NCI-H774 (cell line): ENCODE measurements around the gene ATP8B2.
"Not testable (repeated sequence)": the region's sequence is repeated elsewhere in the genome, so short reads cannot be mapped to it uniquely, and the experiment has no call there.

Experiments
- DNase-seq: peaks from one replicate; lab custom pipeline; 2025; lab: John Stamatoyannopoulos, UW

The ATP8B2 gene

GRCh38 chr1:154346276-154346917 lies 21.1 kb downstream of the ATP8B2 start:
- no peak for DNase-seq

GRCh38 chr1:154347961-154348360 lies 22.6 kb downstream of the ATP8B2 start:
- DNase-seq: no peak

DNA sequence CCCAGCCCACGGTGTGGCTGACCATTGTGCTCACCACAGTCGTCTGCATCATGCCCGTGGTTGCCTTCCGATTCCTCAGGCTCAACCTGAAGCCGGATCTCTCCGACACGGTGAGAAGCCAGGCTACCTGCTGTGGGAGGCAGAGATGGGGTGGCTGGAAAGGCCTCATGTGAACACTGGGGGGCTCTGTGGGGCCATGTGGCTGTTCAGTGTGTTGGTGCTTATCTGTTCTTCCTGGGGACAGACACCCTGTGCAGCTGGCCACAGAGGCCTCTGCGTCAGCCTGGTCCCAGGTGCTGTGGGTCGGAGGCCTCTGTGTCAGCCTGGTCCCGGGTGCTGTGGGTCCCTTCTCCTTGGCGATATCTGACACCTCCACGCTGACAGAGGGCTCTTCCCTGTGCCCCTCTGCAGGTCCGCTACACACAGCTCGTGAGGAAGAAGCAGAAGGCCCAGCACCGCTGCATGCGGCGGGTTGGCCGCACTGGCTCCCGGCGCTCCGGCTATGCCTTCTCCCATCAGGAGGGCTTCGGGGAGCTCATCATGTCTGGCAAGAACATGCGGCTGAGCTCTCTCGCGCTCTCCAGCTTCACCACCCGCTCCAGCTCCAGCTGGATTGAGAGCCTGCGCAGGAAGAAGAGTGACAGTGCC lies 23.2 kb downstream of the ATP8B2 start:
- DNase-seq: no peak

GRCh38 chr1:154349121-154349520 lies 23.8 kb downstream of the ATP8B2 start:
- no peak for DNase-seq

GRCh38 chr1:154350383-154350782 lies 25.1 kb downstream of the ATP8B2 start:
- no peak for DNase-seq

DNA sequence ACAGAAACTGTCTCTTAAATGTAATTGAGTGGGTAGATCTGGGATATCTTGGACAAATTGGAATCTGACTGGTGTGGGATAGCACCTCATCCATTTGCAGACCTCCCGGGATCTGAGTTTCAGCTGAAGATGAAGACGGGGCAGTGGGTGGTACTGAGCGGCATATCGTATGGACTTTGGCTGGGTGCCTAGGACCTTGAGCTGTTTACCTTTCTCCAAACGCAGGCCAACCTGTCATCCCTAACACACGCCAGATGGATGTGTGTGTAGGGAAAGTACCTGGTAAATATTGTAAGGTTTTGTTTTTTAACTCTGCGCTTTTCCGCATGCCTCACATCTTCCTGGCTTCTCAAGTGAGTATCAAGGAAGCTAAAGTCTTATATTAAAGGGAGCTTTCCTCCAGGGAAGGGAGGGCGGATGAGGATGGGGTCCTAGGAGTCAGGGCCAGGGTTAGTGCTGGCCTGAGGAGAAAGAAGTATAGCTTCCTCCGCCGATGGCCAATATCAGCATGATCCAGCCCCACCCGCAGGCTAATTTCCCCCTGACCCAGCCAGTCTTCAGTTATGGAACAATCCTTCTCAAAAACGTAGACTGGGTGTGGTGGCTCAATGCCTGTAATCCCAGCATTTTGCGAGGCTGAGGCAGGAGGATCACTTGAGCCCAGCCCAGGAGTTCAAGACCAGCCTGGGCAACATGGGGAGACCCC lies 26.2 kb downstream of the ATP8B2 start:
- peak; percentile 54 for DNase-seq

GRCh38 chr1:154352245-154352580 lies 26.9 kb downstream of the ATP8B2 start:
- DNase-seq: no peak

DNA sequence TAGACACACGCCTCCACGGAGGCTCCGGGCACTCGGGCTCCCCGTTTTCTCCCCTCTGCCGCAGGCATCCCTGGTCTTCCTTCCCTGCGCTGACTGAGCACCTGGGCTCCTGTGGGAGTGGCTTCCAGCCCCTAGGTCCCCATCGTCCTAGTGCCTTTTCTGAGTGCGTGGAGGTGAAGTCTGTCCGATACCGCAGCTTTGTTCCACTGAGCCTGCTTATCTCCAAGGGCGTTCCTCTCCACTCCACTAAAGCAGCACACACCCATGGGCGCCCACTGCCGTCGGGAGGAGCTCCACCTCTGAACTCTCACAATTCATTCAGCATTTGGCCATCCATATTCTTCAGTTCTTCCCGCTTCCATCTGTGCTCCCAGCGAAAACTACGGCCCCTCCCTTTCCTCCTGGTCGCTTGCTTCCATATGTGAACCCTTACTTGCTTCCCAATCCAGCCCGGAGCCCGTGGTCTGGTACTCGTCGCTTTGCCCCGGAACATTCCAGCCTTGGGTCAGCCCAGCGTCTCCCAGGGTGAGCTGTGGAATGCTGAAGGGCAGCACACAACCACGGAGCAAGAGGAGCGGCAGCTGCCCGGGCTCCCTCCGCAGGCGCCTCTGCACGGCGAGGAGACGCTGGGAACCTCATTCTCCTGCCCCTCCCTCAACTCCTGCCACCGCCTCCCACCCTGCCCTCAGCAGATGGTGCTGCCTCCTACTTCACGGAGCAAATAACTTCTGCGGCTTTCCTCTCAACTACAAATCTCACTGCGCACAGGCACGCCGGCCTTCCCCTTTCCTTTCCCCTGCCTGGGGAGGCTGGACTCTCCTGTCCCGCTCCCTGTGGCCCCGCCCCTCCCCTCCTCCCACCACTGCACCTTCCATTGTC lies 27.5 kb downstream of the ATP8B2 start:
- DNase-seq: peak; percentile 4

GRCh38 chr1:154353460-154353904 lies 28.2 kb downstream of the ATP8B2 start:
- DNase-seq: no peak

- DNase-seq: no peak
Measured at GRCh38 chr1:154353966-154354365, 28.6 kb downstream of the ATP8B2 start.

DNA sequence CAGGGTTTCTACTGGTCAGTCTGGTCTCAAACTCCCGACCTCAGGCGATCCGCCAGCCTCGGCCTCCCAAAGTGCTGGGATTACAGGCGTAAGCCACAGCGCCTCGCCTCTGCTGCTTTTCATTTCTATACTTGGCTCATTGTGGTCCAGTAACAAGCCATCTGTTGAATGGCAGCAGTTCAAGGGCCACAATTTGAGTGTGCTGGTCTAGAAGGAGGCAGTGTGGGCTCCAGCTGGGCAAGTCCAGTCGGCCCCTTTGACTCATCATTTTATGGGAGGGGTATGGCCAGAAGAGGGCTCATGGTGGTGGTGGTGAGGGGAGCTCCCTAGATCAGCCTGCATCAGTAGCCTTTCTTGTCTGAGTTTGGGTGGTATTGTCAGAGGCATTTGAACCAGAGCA lies 33.2 kb downstream of the ATP8B2 start:
- no peak for DNase-seq

DNA sequence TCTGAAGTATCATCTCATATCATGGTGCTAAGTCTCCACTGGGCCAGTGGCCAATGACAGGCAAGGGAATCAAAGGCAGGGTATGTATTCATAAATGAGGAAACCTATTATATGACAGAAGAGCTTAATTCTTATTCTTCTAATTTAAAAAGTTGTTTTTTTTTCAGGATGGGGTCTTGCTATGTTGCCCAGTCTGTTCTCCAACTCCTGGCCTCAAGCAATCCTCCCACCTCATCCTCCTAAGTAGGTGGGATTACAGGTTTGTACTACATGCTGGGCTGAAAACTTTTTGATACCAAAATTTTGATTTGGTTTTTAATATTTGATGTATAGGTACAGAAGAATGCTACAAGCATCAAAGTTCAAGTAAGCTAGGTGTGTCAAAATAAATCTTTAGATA lies 35.0 kb downstream of the ATP8B2 start:
- DNase-seq: no peak

- DNase-seq: not testable (repeated sequence)
Measured at GRCh38 chr1:154360881-154361280, 35.6 kb downstream of the ATP8B2 start.

DNA sequence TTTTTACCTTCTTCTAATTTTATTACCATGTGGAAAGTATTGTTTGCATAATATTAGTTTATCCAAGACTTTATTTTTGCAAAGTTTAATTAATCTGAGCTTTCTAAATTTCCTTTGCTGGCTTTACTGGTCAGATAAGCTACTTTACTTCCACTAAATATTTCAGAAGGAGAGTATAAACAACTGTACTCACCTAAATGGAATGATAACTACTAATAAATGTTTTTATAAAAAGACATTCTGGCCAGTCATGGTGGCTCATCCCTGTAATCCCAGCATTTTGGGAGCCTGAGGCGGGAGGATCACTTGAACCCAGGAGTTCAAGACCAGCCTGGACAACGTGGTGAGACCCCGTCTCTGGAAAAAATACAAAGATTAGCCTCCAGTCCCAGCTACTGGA lies 36.0 kb downstream of the ATP8B2 start:
- no peak for DNase-seq

- DNase-seq: no peak
Measured at GRCh38 chr1:154371436-154371835, 46.1 kb downstream of the ATP8B2 start.

DNA sequence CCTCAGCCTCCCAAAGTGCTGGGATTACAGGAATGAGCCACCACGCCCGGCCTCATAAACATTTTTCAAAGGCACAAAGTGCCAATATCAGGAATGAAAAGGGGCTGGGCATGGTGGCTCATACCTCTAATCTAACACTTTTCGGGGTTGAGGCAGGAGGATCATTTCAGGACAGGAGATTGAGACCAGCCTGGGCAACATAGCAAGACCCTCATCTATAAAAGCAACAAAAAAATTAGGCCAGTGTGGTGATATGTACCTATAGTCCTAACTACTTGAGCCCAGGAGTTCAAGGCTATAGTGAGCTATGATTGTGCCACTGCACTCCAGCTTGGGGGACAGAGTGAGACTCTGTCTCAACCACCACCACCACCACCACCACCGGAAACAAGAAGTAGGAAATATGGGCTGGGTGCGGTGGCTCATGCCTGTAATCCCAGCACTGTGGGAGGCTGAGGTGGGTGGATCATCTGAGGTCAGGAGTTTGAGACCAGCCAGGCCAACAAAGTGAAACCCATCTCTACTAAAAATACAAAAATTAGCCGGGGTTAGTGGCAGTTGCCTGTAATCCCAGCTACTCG lies 48.5 kb downstream of the ATP8B2 start:
- DNase-seq: not testable (repeated sequence)

- DNase-seq: no peak
Measured at GRCh38 chr1:154379301-154379700, 54.0 kb downstream of the ATP8B2 start.

DNA sequence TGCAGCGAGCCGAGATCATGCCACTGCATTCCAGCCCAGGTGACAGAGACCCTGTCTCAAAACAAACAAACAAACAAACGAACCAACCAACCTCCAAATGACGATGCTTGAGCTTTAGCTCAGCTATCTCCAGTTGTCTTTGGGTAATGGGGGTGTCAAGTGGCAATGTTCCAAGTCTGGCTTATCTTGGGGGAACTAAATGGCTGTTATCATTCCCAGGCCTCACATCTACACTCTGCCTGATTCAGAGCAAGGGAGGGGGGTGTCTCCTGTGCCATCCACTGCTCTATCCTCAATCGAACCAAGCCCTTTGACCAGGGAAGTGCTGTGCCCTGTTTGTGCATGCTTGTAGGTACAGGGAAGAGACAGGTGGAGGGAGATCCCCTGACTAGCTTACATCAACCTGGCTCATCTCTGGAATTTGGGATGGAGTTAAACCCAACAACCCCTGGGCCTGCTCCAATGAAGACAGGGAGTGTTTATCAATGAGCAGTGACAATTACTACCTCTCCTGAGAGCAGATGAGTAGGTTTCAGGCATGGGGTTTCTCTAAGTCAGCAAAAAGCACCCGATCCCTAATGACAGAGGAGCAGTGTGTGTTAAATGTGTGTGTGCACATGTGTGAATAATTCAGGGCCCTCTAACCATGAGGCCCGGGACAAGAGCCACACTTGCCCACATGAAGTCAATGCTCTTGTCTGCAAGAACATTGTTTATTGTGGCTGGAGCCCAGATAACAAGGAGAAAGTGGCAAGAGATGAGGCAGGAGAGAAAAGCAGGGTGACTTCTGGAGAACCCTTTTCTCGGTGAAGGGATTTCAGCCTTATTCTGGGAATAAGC lies 59.5 kb downstream of the ATP8B2 start:
- no peak for DNase-seq

DNA sequence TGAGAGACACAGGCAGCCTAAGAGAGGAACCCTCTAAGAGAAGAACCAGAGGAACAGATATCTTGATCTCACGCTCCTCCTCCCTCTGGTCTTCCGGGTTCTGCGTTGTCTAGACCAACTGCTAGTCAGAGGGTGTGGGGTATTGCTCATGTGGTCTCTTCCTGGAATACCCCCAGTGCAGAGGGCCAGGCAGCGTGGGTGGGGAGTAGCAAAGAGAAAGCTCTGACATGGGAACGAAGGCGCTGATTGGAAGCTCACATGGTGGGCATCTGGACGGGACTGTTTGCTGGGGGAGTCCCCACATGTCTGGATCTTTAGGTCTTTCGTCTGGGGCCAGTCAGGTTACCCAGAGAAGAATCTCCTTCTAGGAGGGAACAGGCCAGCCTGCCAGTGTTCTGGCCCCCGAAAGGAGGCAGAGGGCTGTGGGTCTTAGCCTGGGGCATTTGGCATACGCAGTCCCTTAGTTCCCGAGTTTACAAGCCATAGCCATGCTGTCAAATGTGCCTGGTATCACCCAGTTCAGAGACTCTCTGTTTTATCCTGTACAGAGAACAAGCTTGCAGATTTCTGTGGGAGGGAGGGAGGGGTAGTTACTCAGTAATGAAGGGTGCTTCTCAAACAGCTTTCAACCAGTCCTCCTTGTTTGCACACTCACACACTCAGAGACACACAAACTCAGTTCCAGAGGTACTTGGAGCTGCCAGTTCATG lies 61.5 kb downstream of the ATP8B2 start:
- DNase-seq: no peak

DNA sequence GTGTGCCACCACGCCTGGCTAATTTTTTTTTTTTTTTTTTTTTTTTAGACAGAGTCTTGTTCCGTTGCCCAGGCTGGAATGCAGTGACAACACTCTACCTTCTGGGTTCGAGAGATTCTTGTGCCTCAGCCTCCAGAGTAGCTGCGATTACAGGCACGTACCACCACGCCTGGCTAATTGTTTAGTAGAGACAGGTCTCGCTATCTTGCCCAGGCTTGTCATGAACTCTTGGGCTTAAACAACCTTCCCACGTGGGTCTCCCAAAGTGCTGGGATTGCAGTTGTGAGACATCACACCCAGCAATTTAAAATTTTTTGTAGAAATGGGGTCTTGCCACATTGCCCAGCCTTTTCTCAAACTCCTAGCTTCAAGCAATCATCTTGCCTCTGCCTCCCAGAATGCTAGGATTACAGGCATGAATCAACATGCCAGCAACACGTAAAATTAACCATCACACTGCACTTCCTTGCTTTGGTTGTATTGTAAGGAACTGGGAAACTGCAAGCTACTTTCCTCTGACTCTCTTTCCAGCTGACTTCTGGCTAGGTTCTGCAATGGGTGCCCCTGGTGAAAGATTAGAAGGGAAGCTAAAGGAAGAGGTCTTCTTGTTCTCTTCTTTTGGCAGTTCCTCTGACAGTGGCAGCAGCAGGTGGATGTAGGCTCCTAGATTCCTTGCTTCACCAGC lies 65.9 kb downstream of the ATP8B2 start:
- no peak for DNase-seq
